ENCODE results near the gene RNF151. TPM values are rescaled to one million over a fixed set of nuclear protein-coding genes. Genes with fewer than 3 reads are reported as not detected.

Gene RNF151
- total and polyA plus RNA-seq, 2 donors (not counting 1 experiment from before 2014, with no cell fraction given) = 0.13 to 0.76 TPM

- no peaks in the 10 kb centered on the region for H3K27me3 Mint-ChIP-seq
- no peak overlapping the region for H3K4me2 ChIP-seq (replicated peaks; ENCODE audit: low read depth, low read length, poor library complexity, severe bottlenecking)
- H3K4me3 ChIP-seq (ENCODE audit: control extremely low read depth in 1 of 5, extremely low read depth in 1 of 5, insufficient read depth in 1 of 5, low read depth in 2 of 5, low read length in 4 of 5) = no peak overlapping the region
- TF ChIP-seq EZH2 (IDR thresholded peaks at IDR 0.05; ENCODE audit: borderline replicate concordance, insufficient read depth, low read depth, low read length, poor library complexity, severe bottlenecking) = no peak
- TF ChIP-seq, protein P1, sequence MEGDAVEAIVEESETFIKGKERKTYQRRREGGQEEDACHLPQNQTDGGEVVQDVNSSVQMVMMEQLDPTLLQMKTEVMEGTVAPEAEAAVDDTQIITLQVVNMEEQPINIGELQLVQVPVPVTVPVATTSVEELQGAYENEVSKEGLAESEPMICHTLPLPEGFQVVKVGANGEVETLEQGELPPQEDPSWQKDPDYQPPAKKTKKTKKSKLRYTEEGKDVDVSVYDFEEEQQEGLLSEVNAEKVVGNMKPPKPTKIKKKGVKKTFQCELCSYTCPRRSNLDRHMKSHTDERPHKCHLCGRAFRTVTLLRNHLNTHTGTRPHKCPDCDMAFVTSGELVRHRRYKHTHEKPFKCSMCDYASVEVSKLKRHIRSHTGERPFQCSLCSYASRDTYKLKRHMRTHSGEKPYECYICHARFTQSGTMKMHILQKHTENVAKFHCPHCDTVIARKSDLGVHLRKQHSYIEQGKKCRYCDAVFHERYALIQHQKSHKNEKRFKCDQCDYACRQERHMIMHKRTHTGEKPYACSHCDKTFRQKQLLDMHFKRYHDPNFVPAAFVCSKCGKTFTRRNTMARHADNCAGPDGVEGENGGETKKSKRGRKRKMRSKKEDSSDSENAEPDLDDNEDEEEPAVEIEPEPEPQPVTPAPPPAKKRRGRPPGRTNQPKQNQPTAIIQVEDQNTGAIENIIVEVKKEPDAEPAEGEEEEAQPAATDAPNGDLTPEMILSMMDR (IDR thresholded peaks at IDR 0.05) = no peak
- intact Hi-C loops (cut with micrococcal nuclease) = loop anchor here (10.0 kb wide), 1 partner anchor 48 kb away; no protein-coding TSS in a partner anchor
- no peaks in the 10 kb centered on the region for H3K9me3 ChIP-seq (ENCODE audit: control extremely low read depth in 1 of 3, control insufficient read depth in 2 of 3, insufficient read depth in 1 of 3, low read length in 2 of 3)
- no peaks in the 10 kb centered on the region for H3K36me3 ChIP-seq (replicated peaks in 1 of 2; ENCODE audit: control extremely low read depth in 1 of 2, control insufficient read depth in 1 of 2, extremely low read depth in 1 of 2, insufficient read depth in 2 of 2, low read length in 1 of 2)
- no peak overlapping the region for H2AFZ ChIP-seq (ENCODE audit: insufficient read depth, low read depth, low read length, poor library complexity, severe bottlenecking)
- no peaks in the 10 kb centered on the region for H3K9me3 Mint-ChIP-seq (ENCODE audit: insufficient read depth)
- CTCF ChIA-PET = interaction anchor here (1.6 kb wide), 1 partner anchor 18 kb away, joined by 7 read pairs; no protein-coding TSS in a partner anchor
- peaks cover 16% of the 10 kb centered on the region for H3K4me1 Mint-ChIP-seq
- peaks cover 13 to 17% of the 10 kb centered on the region in 2 donors for H3K4me1 ChIP-seq (ENCODE audit: control insufficient read depth in 2 of 2, insufficient read depth in 2 of 2, low read length in 2 of 2)
- H3K27ac Mint-ChIP-seq = no peak overlapping the region
- no peaks in the 10 kb centered on the region for H4K20me1 ChIP-seq (ENCODE audit: control insufficient read depth, insufficient read depth, low read length, poor library complexity, severe bottlenecking)
- WGBS (ENCODE audit: insufficient coverage) = 93% methylated on average over 30 of the region's 38 CpGs
- ATAC-seq (ENCODE audit: low read depth) (no peak), DNase-seq (no peak)
- POLR2A ChIA-PET = no interaction called here
- H3K79me2 ChIP-seq (ENCODE audit: control insufficient read depth, insufficient read depth, low read length) = no peaks in the 10 kb centered on the region
- H3K9ac ChIP-seq (ENCODE audit: low read length) = no peak overlapping the region
- no peaks in the 10 kb centered on the region for H3K27me3 ChIP-seq (replicated peaks in 1 of 4; ENCODE audit: control extremely low read depth in 1 of 4, control insufficient read depth in 3 of 4, insufficient read depth in 4 of 4, low read length in 3 of 4)
- H3K4me3 Mint-ChIP-seq = no peak overlapping the region
- H3K27ac ChIP-seq (ENCODE audit: low read length in 2 of 2) = no peak overlapping the region
Measured at GRCh38 chr16:1946495-1947368, 19.9 kb upstream of the RNF151 start.

DNA sequence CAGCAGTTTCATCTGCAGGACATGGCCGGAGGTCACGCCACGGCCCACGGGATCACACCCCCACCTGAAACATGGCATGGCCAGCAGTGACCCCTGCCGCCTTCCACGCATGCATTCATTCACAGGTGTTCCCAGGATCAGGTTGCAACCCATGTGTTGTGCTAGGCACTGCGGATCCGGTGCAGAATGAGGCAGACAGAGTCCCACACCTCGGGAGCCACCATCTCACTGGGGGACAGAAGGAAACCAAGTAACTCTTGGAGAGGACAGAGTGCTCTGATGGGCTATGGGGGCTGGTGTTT, 19.3 kb upstream of the RNF151 start:
- ATAC-seq (ENCODE audit: low read depth) (no peak), DNase-seq (no peak)
- WGBS (ENCODE audit: insufficient coverage) = 96% methylated on average over 9 of the region's 9 CpGs
- H3K4me1 Mint-ChIP-seq = peaks cover 10% of the 10 kb centered on the region
- H3K27me3 ChIP-seq (replicated peaks in 1 of 4; ENCODE audit: control extremely low read depth in 1 of 4, control insufficient read depth in 3 of 4, insufficient read depth in 4 of 4, low read length in 3 of 4) = no peaks in the 10 kb centered on the region
- H2AFZ ChIP-seq (ENCODE audit: insufficient read depth, low read depth, low read length, poor library complexity, severe bottlenecking) = no peak overlapping the region
- H3K27me3 Mint-ChIP-seq = no peaks in the 10 kb centered on the region
- no peak overlapping the region for H3K4me3 ChIP-seq (ENCODE audit: control extremely low read depth in 1 of 5, extremely low read depth in 1 of 5, insufficient read depth in 1 of 5, low read depth in 2 of 5, low read length in 4 of 5)
- H3K4me1 ChIP-seq (ENCODE audit: control insufficient read depth in 2 of 2, insufficient read depth in 2 of 2, low read length in 2 of 2) = peaks cover 7 to 11% of the 10 kb centered on the region in 2 donors
- no peaks in the 10 kb centered on the region for H3K9me3 Mint-ChIP-seq (ENCODE audit: insufficient read depth)
- H3K4me2 ChIP-seq (replicated peaks; ENCODE audit: low read depth, low read length, poor library complexity, severe bottlenecking) = no peak overlapping the region
- H3K27ac ChIP-seq (ENCODE audit: low read length in 2 of 2) = no peak overlapping the region
- H3K9me3 ChIP-seq (ENCODE audit: control extremely low read depth in 1 of 3, control insufficient read depth in 2 of 3, insufficient read depth in 1 of 3, low read length in 2 of 3) = no peaks in the 10 kb centered on the region
- no peak overlapping the region for H3K4me3 Mint-ChIP-seq
- H3K27ac Mint-ChIP-seq = no peak overlapping the region
- CTCF ChIA-PET = no interaction called here
- no peaks in the 10 kb centered on the region for H3K36me3 ChIP-seq (replicated peaks in 1 of 2; ENCODE audit: control extremely low read depth in 1 of 2, control insufficient read depth in 1 of 2, extremely low read depth in 1 of 2, insufficient read depth in 2 of 2, low read length in 1 of 2)
- POLR2A ChIA-PET = no interaction called here
- no peaks in the 10 kb centered on the region for H3K79me2 ChIP-seq (ENCODE audit: control insufficient read depth, insufficient read depth, low read length)
- intact Hi-C loops (cut with micrococcal nuclease) = loop anchor here (10.0 kb wide), 1 partner anchor 47 kb away; no protein-coding TSS in a partner anchor
- no peak overlapping the region for H3K9ac ChIP-seq (ENCODE audit: low read length)
- H4K20me1 ChIP-seq (ENCODE audit: control insufficient read depth, insufficient read depth, low read length, poor library complexity, severe bottlenecking) = no peaks in the 10 kb centered on the region
- TF ChIP-seq EZH2 (IDR thresholded peaks at IDR 0.05; ENCODE audit: borderline replicate concordance, insufficient read depth, low read depth, low read length, poor library complexity, severe bottlenecking) = no peak
- TF ChIP-seq, protein P1 (IDR thresholded peaks at IDR 0.05) = no peak

All from B cell (primary cell).